ENCODE measurements around the gene CAMK1D.

- no peak for TF ChIP-seq MAX (IDR thresholded peaks at IDR 0.05; ENCODE audit: low read depth)
- no peak for TF ChIP-seq CTCF (IDR thresholded peaks at IDR 0.05)
- no peak for TF ChIP-seq NRF1 (IDR thresholded peaks at IDR 0.05; ENCODE audit: low read depth, low read length)
- no peak for TF ChIP-seq RAD21 (IDR thresholded peaks at IDR 0.05; ENCODE audit: low read length)
- TF ChIP-seq TCF12 (IDR thresholded peaks at IDR 0.05): no peak
- TF ChIP-seq EP300 (IDR thresholded peaks at IDR 0.05; ENCODE audit: borderline replicate concordance in 1 of 2, low read depth in 1 of 2, low read length in 1 of 2): no peak
- TF ChIP-seq EZH2phosphoT487 (IDR thresholded peaks at IDR 0.05; ENCODE audit: borderline replicate concordance, low read depth): no peak
- TF ChIP-seq REST (IDR thresholded peaks at IDR 0.05; ENCODE audit: low read depth, low read length): no peak
- no peak for TF ChIP-seq RFX5 (IDR thresholded peaks at IDR 0.05; ENCODE audit: low read length)
- no peak for TF ChIP-seq MEF2A (IDR thresholded peaks at IDR 0.05; ENCODE audit: borderline replicate concordance, low read depth)
Measured at GRCh38 chr10:12321641-12322040, 27.7 kb upstream of the CAMK1D start.

Data from SK-N-SH (cell line).